Measurements from ENCODE around the gene C1QTNF7.

GRCh38 chr4:15378493-15378892 is 49.3 kb upstream of the C1QTNF7 start:
- TF ChIP-seq, protein P1, sequence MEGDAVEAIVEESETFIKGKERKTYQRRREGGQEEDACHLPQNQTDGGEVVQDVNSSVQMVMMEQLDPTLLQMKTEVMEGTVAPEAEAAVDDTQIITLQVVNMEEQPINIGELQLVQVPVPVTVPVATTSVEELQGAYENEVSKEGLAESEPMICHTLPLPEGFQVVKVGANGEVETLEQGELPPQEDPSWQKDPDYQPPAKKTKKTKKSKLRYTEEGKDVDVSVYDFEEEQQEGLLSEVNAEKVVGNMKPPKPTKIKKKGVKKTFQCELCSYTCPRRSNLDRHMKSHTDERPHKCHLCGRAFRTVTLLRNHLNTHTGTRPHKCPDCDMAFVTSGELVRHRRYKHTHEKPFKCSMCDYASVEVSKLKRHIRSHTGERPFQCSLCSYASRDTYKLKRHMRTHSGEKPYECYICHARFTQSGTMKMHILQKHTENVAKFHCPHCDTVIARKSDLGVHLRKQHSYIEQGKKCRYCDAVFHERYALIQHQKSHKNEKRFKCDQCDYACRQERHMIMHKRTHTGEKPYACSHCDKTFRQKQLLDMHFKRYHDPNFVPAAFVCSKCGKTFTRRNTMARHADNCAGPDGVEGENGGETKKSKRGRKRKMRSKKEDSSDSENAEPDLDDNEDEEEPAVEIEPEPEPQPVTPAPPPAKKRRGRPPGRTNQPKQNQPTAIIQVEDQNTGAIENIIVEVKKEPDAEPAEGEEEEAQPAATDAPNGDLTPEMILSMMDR (IDR thresholded peaks at IDR 0.05), result no peak
- TF ChIP-seq POLR2A (IDR thresholded peaks at IDR 0.05), result no peak
- TF ChIP-seq POLR2AphosphoS5 (IDR thresholded peaks at IDR 0.05), result no peak
- no peak for TF ChIP-seq EP300 (IDR thresholded peaks at IDR 0.05)
